ENCODE results near the gene HSD3B2.
"Not testable (repeated sequence)": the region's sequence is repeated elsewhere in the genome, so short reads cannot be mapped to it uniquely, and the experiment has no call there.

HSD3B2 gene
- total RNA-seq, result 0 reads per million in 2 experiments

GRCh38 chr1:119414950-119415349, at the start of gene HSD3B2:
TSS of gene HSD3B2 (plus strand) at chr1:119415150. CDS start at chr1:119415420, 270 bp downstream.
- DNase-seq (ENCODE audit: low read depth), result no peak

- DNase-seq (ENCODE audit: low read depth), result no peak
These were observed 48.5 kb upstream of the HSD3B2 start for GRCh38 chr1:119366424-119366823.

GRCh38 chr1:119367432-119368124, 47.4 kb upstream of the HSD3B2 start:
- no peak for DNase-seq (ENCODE audit: low read depth)

GRCh38 chr1:119368554-119368953, 46.4 kb upstream of the HSD3B2 start, which contains the start of gene HAO2:
TSS of gene HAO2 (plus strand) at chr1:119368785. CDS start at chr1:119381086, 12,301 bp downstream.
- no peak for DNase-seq (ENCODE audit: low read depth)

GRCh38 chr1:119370748-119371147, 44.2 kb upstream of the HSD3B2 start:
- DNase-seq (ENCODE audit: low read depth), result no peak

GRCh38 chr1:119371815-119372214, 43.1 kb upstream of the HSD3B2 start:
- no peak for DNase-seq (ENCODE audit: low read depth)

- DNase-seq (ENCODE audit: low read depth), result no peak
These were observed 42.4 kb upstream of the HSD3B2 start for GRCh38 chr1:119372503-119373086.

GRCh38 chr1:119373465-119373864, 41.5 kb upstream of the HSD3B2 start:
- DNase-seq (ENCODE audit: low read depth), result no peak

GRCh38 chr1:119374208-119374874, 40.6 kb upstream of the HSD3B2 start:
- no peak for DNase-seq (ENCODE audit: low read depth)

GRCh38 chr1:119375366-119375765, 39.6 kb upstream of the HSD3B2 start:
- no peak for DNase-seq (ENCODE audit: low read depth)

- DNase-seq (ENCODE audit: low read depth), result no peak
These were observed 38.4 kb upstream of the HSD3B2 start for GRCh38 chr1:119376594-119376993.

GRCh38 chr1:119377594-119377993, 37.4 kb upstream of the HSD3B2 start:
- not testable (repeated sequence) for DNase-seq (ENCODE audit: low read depth)

GRCh38 chr1:119379117-119379516, 35.8 kb upstream of the HSD3B2 start:
- no peak for DNase-seq (ENCODE audit: low read depth)

GRCh38 chr1:119380304-119380703, 34.6 kb upstream of the HSD3B2 start:
- DNase-seq (ENCODE audit: low read depth), result no peak

- no peak for DNase-seq (ENCODE audit: low read depth)
These were observed 33.8 kb upstream of the HSD3B2 start for GRCh38 chr1:119380983-119381662.

GRCh38 chr1:119384591-119384990, 30.4 kb upstream of the HSD3B2 start:
- DNase-seq (ENCODE audit: low read depth), result no peak

GRCh38 chr1:119385650-119386049, 29.3 kb upstream of the HSD3B2 start:
- no peak for DNase-seq (ENCODE audit: low read depth)

GRCh38 chr1:119387858-119388257, 27.1 kb upstream of the HSD3B2 start:
- no peak for DNase-seq (ENCODE audit: low read depth)

GRCh38 chr1:119388450-119388849, 26.5 kb upstream of the HSD3B2 start:
- no peak for DNase-seq (ENCODE audit: low read depth)

- DNase-seq (ENCODE audit: low read depth), result no peak
These were observed 24.4 kb upstream of the HSD3B2 start for GRCh38 chr1:119390526-119390925.

GRCh38 chr1:119391749-119392148, 23.2 kb upstream of the HSD3B2 start:
- DNase-seq (ENCODE audit: low read depth), result no peak

GRCh38 chr1:119394085-119394484, 20.9 kb upstream of the HSD3B2 start:
- DNase-seq (ENCODE audit: low read depth), result no peak
